Pons (tissue), 1 donor: ENCODE measurements around the gene AGTRAP.

Experiments
- DNase-seq: peaks from one replicate; pipeline ENCODE4 v3.0.0-alpha.2; 2016; ENCODE audit warnings: low spot score

Gene AGTRAP

GRCh38 chr1:11735854-11736745 is at the start of gene AGTRAP:
Gene AGTRAP (plus strand): TSS chr1:11736136. CDS start chr1:11736209, 73 bp downstream.
- peak; percentile 91 for DNase-seq

DNA sequence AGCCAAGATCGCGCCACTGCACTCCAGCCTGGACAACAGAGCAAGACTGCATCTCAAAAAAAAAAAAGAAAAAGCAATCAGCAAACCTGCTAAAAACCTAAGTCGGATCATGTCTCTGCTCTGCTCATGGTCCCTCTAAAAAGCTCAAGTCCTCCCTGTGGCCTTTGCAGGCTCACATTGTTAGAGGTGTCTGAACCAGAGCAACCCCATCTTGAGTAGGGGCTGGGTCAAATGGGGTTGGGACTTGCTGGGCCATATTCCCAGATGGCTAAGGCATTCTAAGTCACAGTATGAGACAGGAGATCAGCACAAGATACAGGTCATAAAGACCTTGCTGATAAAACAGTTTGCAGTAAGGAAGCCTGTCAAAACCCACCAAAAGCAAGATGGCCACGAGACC is 47.4 kb upstream of the AGTRAP start:
- no peak for DNase-seq

DNA sequence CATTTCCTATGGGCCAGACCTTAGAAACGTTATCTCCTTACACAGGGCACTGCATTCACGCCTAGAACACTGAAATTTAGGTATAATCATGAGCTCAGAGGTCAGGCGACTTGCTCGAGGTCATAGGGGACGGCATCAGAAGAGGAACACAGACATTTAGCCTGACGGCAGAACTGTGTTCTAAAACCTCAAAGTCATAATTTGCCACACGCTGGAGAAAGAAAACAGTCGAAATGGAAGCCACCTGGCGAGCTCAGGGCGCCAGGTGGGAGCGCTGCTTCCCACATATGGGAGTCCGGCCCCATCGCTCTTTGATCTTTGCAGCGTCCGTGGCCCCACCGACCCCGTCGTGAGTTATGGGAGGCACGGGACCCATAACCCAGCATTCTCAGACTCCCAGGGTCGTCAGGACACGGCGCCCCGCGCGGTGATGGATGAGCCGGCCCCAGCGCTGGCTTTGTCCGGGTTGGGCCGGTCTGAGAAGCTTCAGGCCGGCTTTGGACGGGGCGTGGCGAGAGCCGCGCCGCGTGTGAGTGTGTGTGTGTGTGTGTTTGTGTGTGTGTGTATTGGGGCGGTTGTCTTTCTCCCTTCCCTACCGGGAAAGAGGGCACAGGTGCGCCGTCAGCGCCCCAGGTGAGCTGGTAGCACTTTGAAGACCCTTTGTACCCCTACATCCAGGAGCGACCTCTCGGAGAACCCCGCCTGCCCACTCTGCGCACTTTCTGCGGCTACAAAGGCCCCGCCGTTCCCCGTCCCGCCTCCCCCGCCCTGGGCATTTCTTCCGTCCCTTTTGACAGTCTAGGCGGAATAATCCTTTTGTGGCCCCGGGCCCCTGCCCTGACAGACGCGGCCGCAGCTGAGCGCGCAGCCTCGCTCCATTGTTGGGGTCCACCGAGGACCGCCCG is 45.3 kb upstream of the AGTRAP start:
- DNase-seq: no peak

- DNase-seq: no peak
These were observed 44.5 kb upstream of the AGTRAP start, which contains the start of gene DRAXIN for GRCh38 chr1:11691302-11691914. Gene DRAXIN (plus strand): TSS chr1:11691710. CDS start chr1:11706259, 14,549 bp downstream.

DNA sequence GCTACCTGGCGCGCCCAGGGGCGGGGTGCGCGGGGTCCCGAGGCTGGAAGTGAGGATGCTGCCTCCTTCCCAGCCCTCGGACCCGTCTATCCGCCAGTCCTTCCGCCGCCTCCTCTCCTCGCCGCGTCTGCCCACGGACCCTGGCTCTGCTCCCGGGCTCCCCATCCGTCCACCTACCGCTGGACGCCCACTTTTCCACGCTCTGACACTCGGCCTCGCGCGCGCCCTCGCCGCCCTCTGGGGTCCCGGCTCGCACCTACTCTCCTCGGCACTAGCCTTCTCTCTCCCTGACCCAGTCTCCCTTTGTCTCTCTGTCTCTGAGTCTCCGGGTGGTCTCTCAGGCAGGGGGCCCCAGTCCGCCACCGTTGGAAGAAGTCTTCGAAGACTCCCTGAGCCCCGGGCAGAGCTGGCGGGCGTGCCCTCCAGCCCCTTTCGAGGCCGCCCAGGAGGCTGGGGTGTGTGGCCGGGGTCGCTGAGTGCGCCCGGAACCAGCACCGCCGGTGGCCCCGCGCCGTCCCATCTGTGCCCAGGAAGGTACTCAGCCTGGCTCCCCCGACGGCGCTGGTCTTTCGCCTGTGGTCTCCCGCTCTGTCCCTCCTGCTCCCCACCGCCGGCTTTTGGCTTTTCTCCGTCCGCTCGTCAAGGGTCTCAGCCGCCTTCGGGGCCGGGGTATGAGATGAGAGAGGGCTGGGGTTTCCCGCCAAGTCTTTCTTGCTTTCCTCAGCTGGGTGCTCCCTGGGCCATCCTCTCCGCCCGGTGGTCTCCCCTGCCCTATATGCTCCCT is 43.8 kb upstream of the AGTRAP start:
- no peak for DNase-seq

GRCh38 chr1:11693024-11693590 is 42.8 kb upstream of the AGTRAP start:
- no peak for DNase-seq

DNA sequence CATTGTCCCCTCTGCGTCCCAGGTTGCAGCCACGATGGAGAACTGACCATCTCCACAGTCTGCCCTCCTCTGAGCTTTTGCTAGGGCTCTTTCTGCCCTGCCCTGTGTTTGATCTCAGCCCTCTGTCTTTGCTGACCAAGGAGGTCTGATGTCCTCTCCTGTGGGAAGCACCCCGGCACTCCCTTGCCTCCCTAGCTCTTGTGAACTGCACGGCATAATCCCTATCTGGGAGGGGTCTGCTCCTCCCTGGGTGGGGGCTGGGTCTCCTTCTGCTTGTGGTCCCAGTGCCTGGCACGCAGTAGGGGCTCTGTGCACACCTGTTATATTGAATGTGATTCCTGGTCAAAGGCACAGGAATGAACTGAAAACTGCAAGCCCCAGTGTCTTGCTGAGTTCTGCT is 42.0 kb upstream of the AGTRAP start:
- no peak for DNase-seq

DNA sequence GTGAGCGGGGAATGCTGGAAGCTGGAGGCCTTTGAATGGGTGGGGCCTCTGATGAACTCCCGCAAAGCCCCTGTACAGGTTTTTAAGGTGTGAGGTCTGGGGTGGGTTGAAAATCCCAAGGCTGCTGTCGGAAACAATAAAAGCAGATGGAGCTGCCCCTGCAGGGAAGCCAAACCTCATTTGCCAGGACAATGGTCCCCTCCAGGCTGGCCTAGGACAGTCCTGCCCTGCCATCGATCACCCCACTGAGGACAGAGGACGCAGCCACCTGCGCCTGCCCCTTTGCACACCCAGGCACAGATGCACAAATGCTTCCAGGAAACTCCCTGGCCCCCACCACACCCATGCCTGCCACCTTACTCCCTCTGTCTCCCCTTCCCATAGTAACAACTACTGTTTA is 40.1 kb upstream of the AGTRAP start:
- no peak for DNase-seq

DNA sequence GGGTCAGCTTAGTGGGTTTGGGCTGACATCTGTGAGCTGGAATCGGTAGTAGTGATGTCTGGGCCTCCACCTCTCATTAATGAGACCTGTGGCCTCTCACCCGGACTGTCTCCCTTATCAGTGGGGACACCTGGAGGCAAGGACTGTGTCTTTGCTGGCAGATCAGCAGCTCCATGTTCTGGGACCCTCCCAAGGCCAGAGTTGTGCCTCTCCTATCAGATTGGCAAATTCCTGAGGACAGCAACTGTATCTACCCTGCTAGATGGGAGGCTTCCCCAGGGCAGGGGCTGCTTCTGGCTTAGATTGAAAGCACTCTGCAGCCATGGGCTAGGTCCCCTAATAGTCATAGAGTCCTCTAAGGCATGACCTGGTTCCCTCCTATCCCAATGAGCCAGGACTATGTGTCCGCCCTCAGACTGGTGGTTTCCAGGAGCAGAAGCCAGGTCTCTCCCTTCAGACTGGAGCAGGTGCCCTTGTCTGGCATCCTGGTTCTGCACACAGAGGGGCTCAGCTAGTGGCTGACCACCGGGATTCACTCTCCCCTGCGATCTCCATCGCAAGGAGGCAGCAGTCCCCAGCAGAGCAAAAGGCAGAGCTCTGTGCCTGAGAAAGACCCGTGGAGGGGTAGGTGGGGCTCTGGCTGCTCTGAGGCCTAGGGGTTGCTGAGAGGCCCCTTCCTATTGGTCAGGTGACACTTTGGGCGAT is 38.6 kb upstream of the AGTRAP start:
- DNase-seq: no peak

- DNase-seq: no peak
These were observed 38.1 kb upstream of the AGTRAP start for GRCh38 chr1:11697893-11698210.

GRCh38 chr1:11700601-11701467 is 35.1 kb upstream of the AGTRAP start:
- no peak for DNase-seq

DNA sequence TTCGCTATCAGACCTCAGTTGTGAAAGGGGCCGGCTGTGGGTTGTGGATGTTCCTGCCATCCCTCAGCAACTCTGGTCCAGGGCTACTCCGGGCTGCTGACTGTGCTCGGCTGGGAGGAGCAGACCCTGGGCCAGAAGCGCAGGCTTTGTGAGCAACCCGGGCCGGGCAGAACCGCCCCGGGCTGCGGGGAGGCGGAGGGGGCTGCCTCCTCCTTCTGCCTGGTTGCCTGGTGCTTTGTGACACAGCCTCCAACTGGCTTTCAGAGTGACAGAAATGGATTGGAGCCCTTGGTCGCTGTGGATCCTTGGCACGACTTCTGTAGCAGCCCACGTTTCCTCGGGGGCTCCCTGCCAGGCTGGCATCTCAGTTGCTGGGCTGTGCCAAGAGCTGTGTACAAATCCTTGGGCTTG is 34.4 kb upstream of the AGTRAP start:
- DNase-seq: peak; percentile 78

GRCh38 chr1:11701981-11702803 is 33.7 kb upstream of the AGTRAP start:
- no peak for DNase-seq

GRCh38 chr1:11703357-11704193 is 32.4 kb upstream of the AGTRAP start:
- DNase-seq: no peak

GRCh38 chr1:11704194-11704529 is 31.8 kb upstream of the AGTRAP start:
- DNase-seq: no peak

GRCh38 chr1:11704691-11705475 is 31.1 kb upstream of the AGTRAP start:
- no peak for DNase-seq

- DNase-seq: no peak
These were observed 30.3 kb upstream of the AGTRAP start for GRCh38 chr1:11705596-11705995.
